Measurements from ENCODE around the gene KLRC4.
"Not testable (repeated sequence)": the region's sequence is repeated elsewhere in the genome, so short reads cannot be mapped to it uniquely, and the experiment has no call there.

Gene KLRC4

GRCh38 chr12:10424260-10424899 lies 14.8 kb upstream of the KLRC4 start:
- not testable (repeated sequence) for H3K27ac ChIP-seq, H3K4me1 ChIP-seq, H3K4me3 ChIP-seq, H3K9me3 ChIP-seq, H3K27me3 ChIP-seq, H3K36me3 ChIP-seq, H3K9ac ChIP-seq, H3K4me2 ChIP-seq, H4K20me1 ChIP-seq

GRCh38 chr12:10422159-10422558 lies 12.6 kb upstream of the KLRC4 start:
- not testable (repeated sequence) for H4K20me1 ChIP-seq, H3K4me1 ChIP-seq, H3K9ac ChIP-seq, H3K36me3 ChIP-seq, H3K4me3 ChIP-seq, H3K4me2 ChIP-seq, H3K27me3 ChIP-seq, H3K27ac ChIP-seq, H3K9me3 ChIP-seq

GRCh38 chr12:10420334-10420733 lies 10.8 kb upstream of the KLRC4 start, which contains the start of gene KLRC3:
Gene KLRC3, minus strand, starts transcription at chr12:10420595. Its CDS starts 45 bp downstream, at chr12:10420550.
- H3K27me3 ChIP-seq, H3K4me1 ChIP-seq, H3K4me2 ChIP-seq, H3K4me3 ChIP-seq, H4K20me1 ChIP-seq, H3K27ac ChIP-seq, H3K36me3 ChIP-seq, H3K9me3 ChIP-seq, H3K9ac ChIP-seq: not testable (repeated sequence)

GRCh38 chr12:10408842-10409241 lies 715 bp downstream of the KLRC4 start:
- Histone ChIP-seq H3K36me3 (no peaks in the 10 kb centered on the region), H4K20me1 (no peaks in the 10 kb centered on the region), H3K9ac (no peak overlapping the region), H3K4me1 (no peaks in the 10 kb centered on the region), H3K9me3 (no peaks in the 10 kb centered on the region; the same call in 1 of the 2 replicates), H3K27ac (no peak overlapping the region), H3K27me3 (no peaks in the 10 kb centered on the region), H3K4me3 (no peak overlapping the region), H3K4me2 (no peak overlapping the region)
- TF ChIP-seq Cebpa-rat (IDR thresholded peaks at IDR 0.05) = no peak

GRCh38 chr12:10406725-10407124 lies 2.8 kb downstream of the KLRC4 start:
- Histone ChIP-seq H3K27ac (no peak overlapping the region), H3K4me1 (no peaks in the 10 kb centered on the region), H3K27me3 (no peaks in the 10 kb centered on the region), H3K9me3 (no peaks in the 10 kb centered on the region; the same call in 1 of the 2 replicates), H3K9ac (no peak overlapping the region), H4K20me1 (no peaks in the 10 kb centered on the region), H3K4me2 (no peak overlapping the region), H3K36me3 (no peaks in the 10 kb centered on the region), H3K4me3 (no peak overlapping the region)
- no peak for TF ChIP-seq Cebpa-rat (IDR thresholded peaks at IDR 0.05)

GRCh38 chr12:10405294-10405693 lies 4.3 kb downstream of the KLRC4 start:
- H3K4me2 ChIP-seq = no peak overlapping the region
- no peaks in the 10 kb centered on the region for H3K4me1 ChIP-seq
- no peak overlapping the region for H3K4me3 ChIP-seq
- TF ChIP-seq Cebpa-rat (IDR thresholded peaks at IDR 0.05) = no peak
- H3K36me3 ChIP-seq = no peaks in the 10 kb centered on the region
- no peaks in the 10 kb centered on the region for H4K20me1 ChIP-seq
- no peak overlapping the region for H3K27ac ChIP-seq
- H3K9ac ChIP-seq = no peak overlapping the region
- H3K9me3 ChIP-seq = no peaks in the 10 kb centered on the region; the same call in 1 of the 2 replicates
- no peaks in the 10 kb centered on the region for H3K27me3 ChIP-seq

- Histone ChIP-seq H3K9me3 (no peaks in the 10 kb centered on the region; the same call in 1 of the 2 replicates), H3K4me1 (no peaks in the 10 kb centered on the region), H3K27me3 (no peaks in the 10 kb centered on the region), H3K36me3 (no peaks in the 10 kb centered on the region), H3K4me3 (no peak overlapping the region), H3K4me2 (no peak overlapping the region), H3K27ac (no peak overlapping the region), H3K9ac (no peak overlapping the region), H4K20me1 (no peaks in the 10 kb centered on the region)
- no peak for TF ChIP-seq Cebpa-rat (IDR thresholded peaks at IDR 0.05)
Observed at GRCh38 chr12:10404798-10405197, 4.8 kb downstream of the KLRC4 start.

- TF ChIP-seq Cebpa-rat (IDR thresholded peaks at IDR 0.05) = no peak
- Histone ChIP-seq H3K9ac (no peak overlapping the region), H3K4me3 (no peak overlapping the region), H3K9me3 (no peaks in the 10 kb centered on the region; the same call in 1 of the 2 replicates), H3K4me2 (no peak overlapping the region), H3K27me3 (no peaks in the 10 kb centered on the region), H3K36me3 (no peaks in the 10 kb centered on the region), H3K4me1 (peaks cover 24% of the 10 kb centered on the region), H3K27ac (no peak overlapping the region), H4K20me1 (no peaks in the 10 kb centered on the region)
Observed at GRCh38 chr12:10400829-10401228, 8.7 kb downstream of the KLRC4 start.

- H3K4me3 ChIP-seq = no peak overlapping the region
- peak overlapping the region; percentile 45 for H3K4me2 ChIP-seq
- H4K20me1 ChIP-seq = no peaks in the 10 kb centered on the region
- H3K27ac ChIP-seq = no peak overlapping the region
- TF ChIP-seq Cebpa-rat (IDR thresholded peaks at IDR 0.05) = no peak
- peaks cover 48% of the 10 kb centered on the region for H3K4me1 ChIP-seq
- no peaks in the 10 kb centered on the region for H3K9me3 ChIP-seq
- H3K9ac ChIP-seq = no peak overlapping the region
- no peaks in the 10 kb centered on the region for H3K36me3 ChIP-seq
- H3K27me3 ChIP-seq = no peaks in the 10 kb centered on the region
Observed at GRCh38 chr12:10398168-10398567, 11.4 kb downstream of the KLRC4 start.

- Histone ChIP-seq H3K9me3 (no peaks in the 10 kb centered on the region), H3K4me2 (peak overlapping the region; percentile 45), H3K27ac (no peak overlapping the region), H3K27me3 (no peaks in the 10 kb centered on the region), H3K4me3 (no peak overlapping the region), H3K9ac (no peak overlapping the region), H4K20me1 (no peaks in the 10 kb centered on the region), H3K36me3 (no peaks in the 10 kb centered on the region), H3K4me1 (peaks cover 57% of the 10 kb centered on the region)
- no peak for TF ChIP-seq Cebpa-rat (IDR thresholded peaks at IDR 0.05)
Observed at GRCh38 chr12:10397296-10397695, 12.3 kb downstream of the KLRC4 start.

- not testable (repeated sequence) for H4K20me1 ChIP-seq, H3K9ac ChIP-seq, H3K9me3 ChIP-seq, H3K36me3 ChIP-seq, H3K27me3 ChIP-seq, H3K4me3 ChIP-seq
- Histone ChIP-seq H3K4me2 (peak overlapping the region; percentile 56), H3K27ac (peak overlapping the region; percentile 56; the same call in 1 of the 2 replicates), H3K4me1 (peaks cover 66% of the 10 kb centered on the region)
Observed at GRCh38 chr12:10396176-10396575, 13.4 kb downstream of the KLRC4 start.

Data from BLaER1 (cell line).